HCT116 (cell line): ENCODE results near the gene DHCR24. TPM values are rescaled to one million over a fixed set of nuclear protein-coding genes. Genes with fewer than 3 reads are reported as not detected.

Source experiments
- ATAC-seq: fragments of 200-7000 bp; cut with Tn5 transposase; 2 replicates; pipeline ENCODE4 v1.9.1; 2020; ENCODE audit warnings: mild to moderate bottlenecking, moderate library complexity
- BruUV-seq: library from RNA; stranded (reverse); fragments of 400-500 nt; replicated peaks from 2 replicates; lab custom pipeline; 2021; lab: Mats Ljungman, UMichigan
- CTCF ChIA-PET: fragments of 300-600 bp; sonication (Branson Sonifier 250); formaldehyde crosslinking; loops from one replicate; lab custom pipeline; 2021; ENCODE audit warnings: antibody characterized with exemption; lab: Charles Lee
- POLR2A ChIA-PET: fragments of 300-600, 350-600 bp; sonication (Branson Sonifier 250); formaldehyde crosslinking; loops from one replicate; lab custom pipeline; 2021; ENCODE audit warnings: antibody characterized with exemption; lab: Charles Lee
- RAD21 ChIA-PET, 2 experiments: fragments of 300-600 bp; sonication (Branson Sonifier 250); formaldehyde crosslinking; loops; one replicate each; lab custom pipeline; 2023; ENCODE audit warnings: low total read pairs in 2 of 2; ENCODE audit not compliant: uncharacterized antibody in 2 of 2, unreplicated experiment in 2 of 2, low non-redundant PET in 1 of 2; lab: Charles Lee
- DNase-seq: peaks from one replicate; pipeline ENCODE4 v3.0.0-alpha.2; 2010; ENCODE audit warnings: low read depth, low spot score
- H2AFZ ChIP-seq: fragments of 200-600 bp; shearing (Covaris generic), sonication (generic); 2 replicates; pipeline ENCODE4 v1.6.1; 2017; ENCODE audit warnings: low read depth, mixed run types, mixed read lengths, antibody characterized with exemption, low read length; ENCODE audit not compliant: poor library complexity, severe bottlenecking
- H3K27ac ChIP-seq: 2 replicates; pipeline ENCODE4 v1.5.1; 2012; ENCODE audit warnings: low read depth, low read length
- H3K27me3 ChIP-seq: fragments of 200-600 bp; sonication (generic); 2 replicates; pipeline ENCODE4 v1.6.1; 2016; ENCODE audit warnings: mixed run types, low read length, mixed read lengths; ENCODE audit not compliant: insufficient read depth
- H3K36me3 ChIP-seq, 2 experiments: fragments of 200-500 bp in 1 of 2; fragments of 200-600 bp in 1 of 2; sonication (Bioruptor generic) in 1 of 2; sonication (generic) in 1 of 2; 2 replicates each; pipeline versions ENCODE4 v1.5.1 to v1.6.1; 2014 to 2016; ENCODE audit warnings: low read length in 2 of 2, inconsistent platforms in 1 of 2, mixed read lengths in 1 of 2, mixed run types in 1 of 2; ENCODE audit not compliant: insufficient read depth in 2 of 2, control insufficient read depth in 1 of 2
- H3K4me1 ChIP-seq, 2 experiments: fragments of 200-600 bp in 1 of 2; sonication (generic) in 1 of 2; 2 replicates each; pipeline versions ENCODE4 v1.5.1 to v1.6.1; 2012 to 2017; ENCODE audit warnings: low read length in 2 of 2, inconsistent platforms in 1 of 2, mild to moderate bottlenecking in 1 of 2, mixed read lengths in 1 of 2, mixed run types in 1 of 2, moderate library complexity in 1 of 2; ENCODE audit not compliant: insufficient read depth in 2 of 2, control insufficient read depth in 1 of 2
- H3K4me2 ChIP-seq: fragments of 200-600 bp; sonication (generic); 2 replicates; pipeline ENCODE4 v1.6.1; 2017; ENCODE audit warnings: mixed run types, low read length, mixed read lengths
- H3K4me3 ChIP-seq, 2 experiments: fragments of 200-600 bp in 1 of 2; sonication (generic) in 1 of 2; replicated peaks in 1 of 2; 2 replicates each; pipeline ENCODE4 v1.5.1; 2011 to 2016; ENCODE audit warnings: low read length in 2 of 2, control low read depth in 1 of 2, low read depth in 1 of 2, mild to moderate bottlenecking in 1 of 2, mixed read lengths in 1 of 2, mixed run types in 1 of 2
- H3K79me2 ChIP-seq: fragments of 200-600 bp; sonication (generic); 2 replicates; pipeline ENCODE4 v1.6.1; 2017; ENCODE audit warnings: mild to moderate bottlenecking, mixed run types, low read length, moderate library complexity, mixed read lengths; ENCODE audit not compliant: insufficient read depth
- H3K9ac ChIP-seq: fragments of 200-600 bp; sonication (generic); 2 replicates; pipeline ENCODE4 v1.6.1; 2016; ENCODE audit warnings: low read length, mixed read lengths
- H3K9me2 ChIP-seq: fragments of 200-600 bp; sonication (generic), shearing (Covaris generic); 2 replicates; pipeline ENCODE4 v1.6.1; 2017; ENCODE audit warnings: mixed run types, mild to moderate bottlenecking, moderate library complexity; ENCODE audit not compliant: insufficient read depth
- H3K9me3 ChIP-seq, 2 experiments: fragments of 200-500 bp in 1 of 2; fragments of 200-600 bp in 1 of 2; sonication (Bioruptor generic) in 1 of 2; sonication (generic) in 1 of 2; 2 replicates each; pipeline ENCODE4 v1.6.1; 2014 to 2017; ENCODE audit warnings: low read length in 2 of 2, mixed read lengths in 2 of 2, inconsistent platforms in 1 of 2, low read depth in 1 of 2, mild to moderate bottlenecking in 1 of 2, mixed run types in 1 of 2, moderate library complexity in 1 of 2; ENCODE audit not compliant: control insufficient read depth in 1 of 2, insufficient read depth in 1 of 2
- H4K20me1 ChIP-seq: fragments of 200-600 bp; sonication (generic), shearing (Covaris generic); 2 replicates; pipeline ENCODE4 v1.6.1; 2017; ENCODE audit warnings: mixed run types, mild to moderate bottlenecking, moderate library complexity; ENCODE audit not compliant: insufficient read depth
- ATF3 ChIP-seq: IDR thresholded peaks from 2 replicates; pipeline ENCODE4 v1.6.1; 2012
- CBX3 ChIP-seq: IDR thresholded peaks from 2 replicates; pipeline ENCODE4 v1.6.1; 2012; ENCODE audit warnings: low read depth
- CEBPB ChIP-seq: IDR thresholded peaks from 2 replicates; pipeline ENCODE4 v1.6.1; 2012; ENCODE audit warnings: low read depth
- CTCF ChIP-seq, 3 experiments: fragments of 200-600 bp in 1 of 3; sonication (generic) in 1 of 3; IDR thresholded peaks in 2 of 3; conservative IDR thresholded peaks in 1 of 3; 2 replicates each; pipeline ENCODE4 v1.5.1; 2012 to 2017; ENCODE audit warnings: low read depth in 2 of 3, low read length in 2 of 3, antibody characterized with exemption in 1 of 3, borderline replicate concordance in 1 of 3, control low read depth in 1 of 3, mild to moderate bottlenecking in 1 of 3, mixed read lengths in 1 of 3, mixed run types in 1 of 3, moderate library complexity in 1 of 3; ENCODE audit not compliant: insufficient read depth in 1 of 3
- EGR1 ChIP-seq: IDR thresholded peaks from 2 replicates; pipeline ENCODE4 v1.6.1; 2012; ENCODE audit warnings: low read depth
- EZH2 ChIP-seq: fragments of 200-600 bp; sonication (generic); IDR thresholded peaks from 2 replicates; pipeline ENCODE4 v1.6.1; 2017; ENCODE audit warnings: antibody characterized with exemption, mixed run types
- EZH2phosphoT487 ChIP-seq: fragments of 200-600 bp; IDR thresholded peaks from 2 replicates; pipeline ENCODE4 v1.6.1; 2018; ENCODE audit warnings: antibody characterized with exemption, borderline replicate concordance
- MAX ChIP-seq: IDR thresholded peaks from 2 replicates; pipeline ENCODE4 v1.6.1; 2012
- POLR2A ChIP-seq: IDR thresholded peaks from 2 replicates; pipeline ENCODE4 v1.7.0; 2011; ENCODE audit warnings: borderline replicate concordance; ENCODE audit not compliant: insufficient read depth, insufficient read length; ENCODE audit errors: extremely low read depth
- POLR2AphosphoS5 ChIP-seq: IDR thresholded peaks from 2 replicates; pipeline ENCODE4 v1.6.1; 2011; ENCODE audit warnings: mild to moderate bottlenecking, low read depth, low read length, moderate library complexity
- RAD21 ChIP-seq: IDR thresholded peaks from 2 replicates; pipeline ENCODE4 v1.6.1; 2012; ENCODE audit warnings: low read depth, mild to moderate bottlenecking
- REST ChIP-seq: IDR thresholded peaks from 2 replicates; pipeline ENCODE4 v1.6.1; 2012; ENCODE audit warnings: low read depth
- SP1 ChIP-seq: IDR thresholded peaks from 2 replicates; pipeline ENCODE4 v1.6.1; 2012; ENCODE audit warnings: low read depth
- SRF ChIP-seq: IDR thresholded peaks from 2 replicates; pipeline ENCODE4 v1.6.1; 2012; ENCODE audit warnings: low read depth
- TCF7L2 ChIP-seq: IDR thresholded peaks from 2 replicates; pipeline ENCODE4 v1.7.0; 2011; ENCODE audit warnings: borderline replicate concordance, inconsistent platforms; ENCODE audit not compliant: insufficient read depth, insufficient read length; ENCODE audit errors: extremely low read depth
- ZBTB33 ChIP-seq: IDR thresholded peaks from 2 replicates; pipeline ENCODE4 v1.6.1; 2011; ENCODE audit warnings: mild to moderate bottlenecking, low read length, moderate library complexity; ENCODE audit not compliant: insufficient replicate concordance; ENCODE audit errors: extremely low read depth
- ZFX ChIP-seq: fragments of 450-650 bp; IDR thresholded peaks from 2 replicates; pipeline ENCODE4 v1.6.1; 2017
- ZNF274 ChIP-seq: fragments of 200-500 bp; sonication (Bioruptor generic); IDR thresholded peaks from 2 replicates; pipeline ENCODE4 v1.6.1; 2014; ENCODE audit warnings: mild to moderate bottlenecking, low read depth, low read length, inconsistent platforms
- intact Hi-C: fragments of 100-400 bp; cut with micrococcal nuclease; formaldehyde crosslinking; loops from 2 replicates; pipeline ENCODE4 v1.10.0; 2022
- total RNA-seq: library from RNA; stranded (reverse); gene quantifications from one replicate; pipeline ENCODE4 v1.2.1, GENCODE V29; 2021; ENCODE audit not compliant: unreplicated experiment

Gene DHCR24
- total RNA-seq, 1 experiment from 2014 or later, result 132 TPM

GRCh38 chr1:54929700-54930099 lies 42.7 kb upstream of the DHCR24 start:
- ChIA-PET CTCF (interaction anchor here (1.5 kb wide), 1 partner anchor 15 kb away, joined by 6 read pairs; no protein-coding TSS in a partner anchor), RAD21 (no interaction called here), POLR2A (no interaction called here)
- Histone ChIP-seq H3K79me2 (no peaks in the 10 kb centered on the region), H3K4me1 (0 out of 4 replicates have a peak, but pooled peaks cover 0 to 3% of the 10 kb centered on the region in 2 experiments), H3K9ac (no peak overlapping the region), H3K27me3 (no peaks in the 10 kb centered on the region), H3K36me3 (no peaks in the 10 kb centered on the region), H3K4me3 (no peak overlapping the region), H3K27ac (no peak overlapping the region), H3K9me3 (no peaks in the 10 kb centered on the region), H4K20me1 (no peaks in the 10 kb centered on the region), H3K9me2 (no peaks in the 10 kb centered on the region; the same call in 1 of the 2 replicates), H2AFZ (no peak overlapping the region), H3K4me2 (no peak overlapping the region)
- intact Hi-C loops, result no loop called here
- ATAC-seq (no peak), DNase-seq (no peak)
- no TSS peak for BruUV-seq
- TF ChIP-seq MAX (no peak), EZH2 (no peak), POLR2A (no peak), REST (no peak), CTCF (IDR thresholded peaks at IDR 0.05 in 2 of 3, conservative IDR thresholded peaks at IDR 0.05 in 1 of 3; ENCODE audit: borderline replicate concordance in 1 of 3, insufficient read depth in 1 of 3, low read depth in 2 of 3, low read length in 2 of 3) (no peak), EGR1 (no peak), POLR2AphosphoS5 (no peak), ATF3 (no peak), SP1 (no peak), SRF (no peak), ZNF274 (no peak), EZH2phosphoT487 (no peak), ZBTB33 (no peak), RAD21 (no peak), TCF7L2 (no peak), CEBPB (no peak), ZFX (no peak), CBX3 (no peak)
